ENCODE measurements around the gene CREB3L2.

Gene CREB3L2

DNA sequence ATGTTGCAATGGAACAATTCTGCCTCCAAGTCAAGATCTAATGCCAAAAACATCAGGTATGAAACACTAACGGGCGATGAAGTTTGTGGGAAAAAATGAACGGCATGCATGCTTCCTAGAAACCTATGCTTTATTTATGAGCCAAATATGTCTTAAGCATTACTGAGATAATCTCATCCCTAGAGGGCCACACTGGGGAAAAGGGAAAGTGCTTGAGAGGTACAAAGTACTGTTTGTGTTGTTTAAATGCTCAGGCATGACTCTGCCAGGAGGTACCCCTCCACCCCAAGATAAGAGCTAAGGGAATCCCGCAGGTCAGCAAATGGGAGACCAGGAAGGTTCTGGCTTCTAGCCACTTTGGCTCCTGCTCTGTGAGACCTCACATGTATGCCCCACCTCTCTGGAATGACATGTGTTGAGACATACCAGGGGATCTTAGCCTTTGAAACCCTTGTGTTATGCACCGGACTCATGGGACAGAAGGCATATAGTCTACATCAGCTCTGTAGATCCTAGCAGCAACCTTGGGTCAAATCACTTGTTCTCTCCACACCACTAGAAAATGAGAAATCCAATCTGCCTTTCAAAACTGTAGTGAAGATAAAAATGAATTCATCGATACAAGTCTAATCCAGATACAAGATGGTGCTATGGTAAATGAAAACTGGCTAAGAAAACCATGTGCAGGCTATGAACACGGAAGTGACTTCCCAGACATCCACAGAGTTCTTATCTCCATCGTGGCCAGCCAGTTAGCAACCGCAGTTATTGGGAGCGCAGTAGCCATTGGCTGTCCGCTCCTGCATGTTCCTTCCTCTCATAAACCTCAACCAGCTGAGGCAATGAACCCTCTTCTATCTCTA, 61.0 kb downstream of the CREB3L2 start:
- Histone ChIP-seq H3K4me1 (ENCODE audit: control insufficient read depth, insufficient read depth, low read length) (peaks cover 50% of the 10 kb centered on the region), H3K9ac (ENCODE audit: low read length) (no peak overlapping the region), H3K27me3 (ENCODE audit: control insufficient read depth, insufficient read depth, low read length) (no peaks in the 10 kb centered on the region), H3K36me3 (ENCODE audit: control insufficient read depth, insufficient read depth, low read length) (no peaks in the 10 kb centered on the region), H3K9me3 (ENCODE audit: control insufficient read depth, low read length) (no peaks in the 10 kb centered on the region), H3K4me3 (ENCODE audit: low read length) (no peak overlapping the region)

DNA sequence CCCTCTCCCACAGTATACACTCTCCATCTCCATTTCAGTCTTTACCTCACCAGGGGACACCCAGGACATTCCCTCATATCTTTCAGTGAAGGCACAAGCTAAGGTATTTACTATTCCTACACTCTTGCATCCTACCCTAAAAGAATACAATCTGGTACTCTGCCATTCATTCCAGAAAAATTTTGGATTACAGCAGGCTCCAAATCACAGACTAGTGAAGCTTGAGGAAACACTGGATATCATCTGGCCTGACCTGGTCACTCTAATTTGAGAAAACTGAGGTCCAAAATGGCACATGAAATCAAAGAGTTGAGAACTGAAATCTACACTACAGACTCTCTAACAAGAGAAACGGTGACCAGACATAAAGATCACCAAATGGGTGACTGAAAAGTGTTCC, 61.7 kb downstream of the CREB3L2 start:
- no peaks in the 10 kb centered on the region for H3K36me3 ChIP-seq (ENCODE audit: control insufficient read depth, insufficient read depth, low read length)
- H3K9ac ChIP-seq (ENCODE audit: low read length): no peak overlapping the region
- no peaks in the 10 kb centered on the region for H3K27me3 ChIP-seq (ENCODE audit: control insufficient read depth, insufficient read depth, low read length)
- H3K4me1 ChIP-seq (ENCODE audit: control insufficient read depth, insufficient read depth, low read length): peaks cover 52% of the 10 kb centered on the region
- H3K4me3 ChIP-seq (ENCODE audit: low read length): no peak overlapping the region
- H3K9me3 ChIP-seq (ENCODE audit: control insufficient read depth, low read length): no peaks in the 10 kb centered on the region

DNA sequence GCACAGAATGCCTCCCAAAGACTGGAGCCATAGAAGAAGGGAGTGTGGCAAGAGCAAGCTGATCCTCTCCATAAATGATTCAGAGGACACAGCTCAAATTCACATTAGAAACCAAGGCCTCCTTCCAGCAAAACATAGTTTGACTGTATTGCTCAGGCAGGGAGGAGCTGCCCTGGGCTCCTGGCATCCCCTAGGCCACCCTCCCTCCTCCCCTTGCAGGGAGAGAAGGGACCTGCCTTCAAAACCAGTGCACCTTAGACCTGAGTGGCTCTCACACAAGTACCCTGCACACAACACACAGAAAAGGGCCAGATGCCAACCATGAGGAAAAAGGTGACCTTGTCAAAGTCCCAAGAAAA, 64.7 kb downstream of the CREB3L2 start:
- Histone ChIP-seq H3K4me1 (ENCODE audit: control insufficient read depth, insufficient read depth, low read length) (peaks cover 47% of the 10 kb centered on the region), H3K9me3 (ENCODE audit: control insufficient read depth, low read length) (no peaks in the 10 kb centered on the region), H3K9ac (ENCODE audit: low read length) (no peak overlapping the region), H3K4me3 (ENCODE audit: low read length) (no peak overlapping the region), H3K27me3 (ENCODE audit: control insufficient read depth, insufficient read depth, low read length) (no peaks in the 10 kb centered on the region), H3K36me3 (ENCODE audit: control insufficient read depth, insufficient read depth, low read length) (no peaks in the 10 kb centered on the region)

DNA sequence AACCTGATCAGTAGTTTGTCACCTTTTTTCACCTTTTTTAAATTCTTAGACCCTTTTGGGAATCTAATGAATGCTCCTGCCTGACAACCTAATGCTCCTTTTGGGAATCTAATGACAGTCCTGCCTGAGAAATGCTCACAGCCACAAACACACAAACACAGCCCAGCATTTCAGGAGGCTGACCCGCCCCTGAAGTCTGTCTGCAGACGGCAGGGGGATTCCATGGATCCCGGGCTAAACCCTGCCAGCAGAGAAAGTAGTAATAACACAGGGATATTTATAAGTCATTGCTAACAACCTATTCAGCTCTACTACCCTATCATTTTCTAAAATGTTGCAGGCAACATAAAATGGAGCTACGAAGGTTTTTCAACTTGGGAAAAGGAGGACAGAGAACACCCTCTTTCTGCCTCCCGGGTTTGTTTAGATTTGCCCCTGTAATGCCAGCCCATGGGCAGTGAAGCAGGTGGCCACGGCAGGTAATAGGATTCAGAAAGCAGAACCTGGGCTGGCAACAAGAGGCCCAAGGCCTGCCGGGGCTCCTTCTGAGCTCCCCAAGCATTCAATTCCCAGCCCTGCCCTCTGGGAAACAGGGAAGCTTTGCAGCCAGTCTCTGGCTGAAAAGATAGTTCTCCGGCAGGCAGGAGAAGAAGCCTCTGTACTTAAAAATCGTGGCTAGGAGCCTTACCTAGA, 65.2 kb downstream of the CREB3L2 start:
- Histone ChIP-seq H3K4me3 (ENCODE audit: low read length) (no peak overlapping the region), H3K27me3 (ENCODE audit: control insufficient read depth, insufficient read depth, low read length) (no peaks in the 10 kb centered on the region), H3K4me1 (ENCODE audit: control insufficient read depth, insufficient read depth, low read length) (peaks cover 51% of the 10 kb centered on the region), H3K9ac (ENCODE audit: low read length) (no peak overlapping the region), H3K36me3 (ENCODE audit: control insufficient read depth, insufficient read depth, low read length) (no peaks in the 10 kb centered on the region), H3K9me3 (ENCODE audit: control insufficient read depth, low read length) (no peaks in the 10 kb centered on the region)

DNA sequence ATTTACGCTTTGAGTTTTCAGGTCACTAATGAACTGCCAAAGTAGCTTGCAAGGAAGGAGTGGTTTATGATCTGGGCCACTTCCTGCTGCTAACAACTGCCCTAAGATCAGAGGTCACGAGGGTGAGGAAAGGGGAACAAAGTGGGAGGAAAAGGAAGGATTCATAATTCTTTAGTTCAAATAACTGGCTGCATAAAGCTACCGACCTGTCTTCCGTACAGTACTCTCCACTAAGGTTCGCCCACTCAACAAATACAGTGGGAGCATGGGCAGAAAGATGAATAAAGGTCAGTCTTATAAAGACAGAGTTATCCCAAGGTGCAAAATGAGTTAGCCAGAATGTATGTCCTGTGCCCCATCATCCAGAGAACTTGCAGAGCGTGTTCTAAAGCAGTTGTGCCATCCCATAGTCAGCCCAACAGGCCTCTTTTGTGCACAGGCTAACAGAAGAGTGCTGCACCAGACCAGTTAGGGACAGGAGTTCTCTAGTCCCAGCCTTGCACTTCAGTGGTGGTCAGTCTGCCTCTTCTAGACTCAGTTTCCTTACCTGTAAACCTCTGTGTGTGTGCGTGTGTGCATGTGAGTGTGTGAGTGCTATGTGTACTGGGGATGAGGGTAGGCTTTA, 65.9 kb downstream of the CREB3L2 start:
- H3K4me1 ChIP-seq (ENCODE audit: control insufficient read depth, insufficient read depth, low read length): peaks cover 45% of the 10 kb centered on the region

DNA sequence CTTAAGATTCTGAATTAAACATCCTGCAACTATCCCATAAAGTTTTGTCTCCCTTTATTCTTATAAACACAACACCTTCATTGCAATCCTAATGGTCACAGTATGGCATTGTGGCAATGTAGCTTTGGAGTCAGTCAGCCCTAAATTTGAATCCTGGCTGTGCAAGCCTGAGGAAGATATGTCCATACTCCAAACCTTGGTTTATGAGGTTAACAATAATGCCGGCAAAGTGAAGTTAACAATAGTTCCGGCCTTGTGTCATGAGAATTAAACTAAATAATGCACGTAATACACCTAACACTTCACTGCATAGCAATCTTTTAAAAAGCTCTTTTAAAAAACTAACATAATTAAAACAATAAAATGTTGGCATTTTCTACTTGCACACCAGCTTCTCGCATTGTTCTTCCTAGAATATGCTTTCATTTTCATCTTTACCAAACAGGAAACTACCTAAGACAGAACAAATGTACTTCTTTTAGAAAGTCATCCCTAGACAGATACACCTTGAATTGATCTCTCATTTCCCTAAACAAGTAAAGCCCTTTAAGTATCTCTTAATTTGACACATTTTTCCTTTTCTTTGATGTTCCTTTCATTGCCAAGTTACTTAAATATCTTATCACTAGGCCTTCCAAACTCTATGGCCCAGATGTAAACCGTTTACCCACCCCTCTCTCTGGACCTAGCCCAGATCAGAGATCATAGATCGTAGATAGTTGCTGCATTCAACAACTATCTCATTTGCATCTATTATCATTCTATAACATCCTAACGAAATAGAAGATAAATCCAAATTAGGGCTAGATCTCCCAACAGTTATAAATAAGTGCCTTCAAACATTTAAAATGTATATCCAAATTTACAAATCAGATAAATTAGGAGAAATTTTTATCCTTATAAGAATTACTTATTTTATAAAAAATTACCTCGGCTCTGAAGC, 66.7 kb downstream of the CREB3L2 start:
- H3K36me3 ChIP-seq (ENCODE audit: control insufficient read depth, insufficient read depth, low read length): no peaks in the 10 kb centered on the region
- H3K9me3 ChIP-seq (ENCODE audit: control insufficient read depth, low read length): no peaks in the 10 kb centered on the region
- H3K4me3 ChIP-seq (ENCODE audit: low read length): no peak overlapping the region
- H3K9ac ChIP-seq (ENCODE audit: low read length): no peak overlapping the region
- H3K4me1 ChIP-seq (ENCODE audit: control insufficient read depth, insufficient read depth, low read length): peaks cover 38% of the 10 kb centered on the region
- no peaks in the 10 kb centered on the region for H3K27me3 ChIP-seq (ENCODE audit: control insufficient read depth, insufficient read depth, low read length)

More for the DNA sequence above, 65.9 kb downstream of the CREB3L2 start:
- Histone ChIP-seq H3K27me3 (ENCODE audit: control insufficient read depth, insufficient read depth, low read length) (no peaks in the 10 kb centered on the region), H3K9me3 (ENCODE audit: control insufficient read depth, low read length) (no peaks in the 10 kb centered on the region), H3K36me3 (ENCODE audit: control insufficient read depth, insufficient read depth, low read length) (no peaks in the 10 kb centered on the region), H3K4me3 (ENCODE audit: low read length) (no peak overlapping the region), H3K9ac (ENCODE audit: low read length) (no peak overlapping the region)

DNA sequence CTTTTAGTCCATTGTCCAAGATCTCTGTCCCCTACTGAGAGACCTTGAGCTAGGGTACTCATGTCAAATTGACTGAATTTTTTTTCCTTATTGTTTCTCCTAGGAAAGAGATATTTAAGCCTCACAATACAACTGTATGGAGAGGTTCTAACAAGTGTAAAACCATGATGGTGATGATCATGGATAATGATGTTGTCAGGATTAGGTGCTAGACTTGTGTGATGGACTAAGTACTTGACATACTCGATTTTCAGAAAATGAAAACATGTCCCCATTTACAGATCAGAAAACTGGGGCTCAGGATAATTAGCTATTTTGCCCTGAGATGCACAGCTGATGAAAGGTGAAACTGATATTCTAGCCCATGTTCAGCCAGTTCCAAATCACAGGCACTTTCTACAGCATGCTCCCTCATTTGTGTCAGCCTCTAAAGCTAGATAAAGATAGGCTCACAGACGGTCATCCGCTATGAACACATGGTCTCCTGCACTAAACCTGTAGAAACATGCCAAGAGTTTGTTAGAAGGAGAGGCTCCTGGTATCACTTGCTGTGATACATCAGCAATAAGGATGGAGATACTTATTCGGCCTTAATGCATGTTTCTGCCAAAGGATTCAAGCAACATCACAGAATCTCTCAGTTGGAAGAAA, 67.6 kb downstream of the CREB3L2 start:
- Histone ChIP-seq H3K4me3 (ENCODE audit: low read length) (no peak overlapping the region), H3K4me1 (ENCODE audit: control insufficient read depth, insufficient read depth, low read length) (peaks cover 32% of the 10 kb centered on the region), H3K9me3 (ENCODE audit: control insufficient read depth, low read length) (no peaks in the 10 kb centered on the region)

DNA sequence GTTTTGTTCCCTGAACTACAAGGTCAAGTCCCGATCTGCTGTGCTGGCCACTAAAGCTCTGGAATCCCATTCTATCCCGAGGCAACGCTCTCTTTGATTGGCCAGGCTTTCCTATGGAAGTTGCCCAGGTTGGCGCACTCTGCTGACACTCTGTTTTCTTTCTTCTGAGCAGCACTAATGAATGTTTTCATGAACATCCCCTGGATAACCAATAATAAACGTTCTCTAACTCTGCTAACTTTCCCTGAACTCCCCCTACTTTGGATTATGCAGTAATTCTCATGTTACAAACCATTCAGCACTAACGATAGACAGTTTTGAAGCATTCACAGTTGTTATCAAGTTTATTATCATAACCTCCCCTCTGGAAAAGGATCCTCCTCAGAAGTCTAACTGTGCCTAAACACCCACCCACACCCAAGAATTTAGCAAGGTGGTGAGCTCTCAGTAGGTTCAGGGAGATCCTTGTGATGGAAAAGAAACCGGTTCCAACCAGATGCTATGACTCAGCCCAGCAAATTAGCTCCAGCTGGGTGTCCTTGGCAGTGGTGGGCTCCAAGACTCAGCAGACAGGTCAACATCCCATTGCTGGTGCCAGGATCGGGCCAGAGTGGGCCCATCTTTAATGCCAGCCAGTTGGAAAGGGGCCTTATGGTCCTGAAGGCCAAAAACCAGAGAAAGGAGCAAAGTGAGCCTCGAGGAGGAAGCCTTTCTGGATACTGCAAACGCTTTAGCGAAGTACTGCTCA, 68.4 kb downstream of the CREB3L2 start:
- peaks cover 32% of the 10 kb centered on the region for H3K4me1 ChIP-seq (ENCODE audit: control insufficient read depth, insufficient read depth, low read length)
- no peak overlapping the region for H3K9ac ChIP-seq (ENCODE audit: low read length)
- H3K36me3 ChIP-seq (ENCODE audit: control insufficient read depth, insufficient read depth, low read length): no peaks in the 10 kb centered on the region
- no peaks in the 10 kb centered on the region for H3K9me3 ChIP-seq (ENCODE audit: control insufficient read depth, low read length)
- H3K27me3 ChIP-seq (ENCODE audit: control insufficient read depth, insufficient read depth, low read length): no peaks in the 10 kb centered on the region
- H3K4me3 ChIP-seq (ENCODE audit: low read length): no peak overlapping the region

More for the DNA sequence above, 67.6 kb downstream of the CREB3L2 start:
- H3K36me3 ChIP-seq (ENCODE audit: control insufficient read depth, insufficient read depth, low read length): no peaks in the 10 kb centered on the region
- H3K9ac ChIP-seq (ENCODE audit: low read length): no peak overlapping the region
- no peaks in the 10 kb centered on the region for H3K27me3 ChIP-seq (ENCODE audit: control insufficient read depth, insufficient read depth, low read length)

DNA sequence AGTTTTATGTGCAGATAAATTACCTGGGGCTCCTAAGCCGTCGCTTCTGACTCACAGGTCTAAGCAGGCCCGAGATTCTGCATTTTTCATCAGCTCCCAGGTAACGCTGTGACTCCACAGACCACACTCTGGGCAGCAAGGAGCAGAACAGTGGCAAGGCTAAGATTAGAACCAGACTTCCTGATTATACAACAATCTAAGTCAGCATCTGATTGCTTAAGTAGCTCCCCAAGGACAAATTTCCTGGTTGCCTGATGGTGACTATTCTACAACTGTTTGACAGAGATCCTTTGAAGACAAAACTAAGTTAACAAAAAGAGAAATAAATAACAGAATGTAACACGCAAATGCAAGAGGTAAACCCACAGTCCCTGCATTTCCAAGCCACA, 69.0 kb downstream of the CREB3L2 start:
- peaks cover 32% of the 10 kb centered on the region for H3K4me1 ChIP-seq (ENCODE audit: control insufficient read depth, insufficient read depth, low read length)
- no peak overlapping the region for H3K4me3 ChIP-seq (ENCODE audit: low read length)
- no peak overlapping the region for H3K9ac ChIP-seq (ENCODE audit: low read length)
- H3K36me3 ChIP-seq (ENCODE audit: control insufficient read depth, insufficient read depth, low read length): no peaks in the 10 kb centered on the region
- no peaks in the 10 kb centered on the region for H3K9me3 ChIP-seq (ENCODE audit: control insufficient read depth, low read length)
- H3K27me3 ChIP-seq (ENCODE audit: control insufficient read depth, insufficient read depth, low read length): no peaks in the 10 kb centered on the region

DNA sequence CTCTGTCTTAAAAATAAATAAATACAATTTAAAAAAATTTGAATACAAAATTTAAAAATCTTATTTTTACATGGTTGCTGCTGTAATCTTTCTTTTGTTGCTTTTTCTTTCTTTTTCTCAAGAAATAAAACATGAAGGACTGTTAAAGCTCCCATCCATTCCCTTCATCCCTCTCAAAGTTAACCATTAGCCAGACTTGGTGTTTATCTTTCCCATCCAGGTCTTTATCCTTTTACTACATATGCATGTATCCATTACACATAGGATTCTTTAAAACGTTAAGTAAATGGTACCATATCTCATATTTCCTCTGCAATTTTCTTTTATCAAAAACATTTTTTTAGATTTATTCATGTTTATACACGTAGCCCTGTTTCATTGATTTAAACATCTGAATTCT, 70.1 kb downstream of the CREB3L2 start:
- Histone ChIP-seq H3K27me3 (ENCODE audit: control insufficient read depth, insufficient read depth, low read length) (no peaks in the 10 kb centered on the region), H3K9me3 (ENCODE audit: control insufficient read depth, low read length) (no peaks in the 10 kb centered on the region), H3K36me3 (ENCODE audit: control insufficient read depth, insufficient read depth, low read length) (no peaks in the 10 kb centered on the region), H3K4me1 (ENCODE audit: control insufficient read depth, insufficient read depth, low read length) (peaks cover 27% of the 10 kb centered on the region), H3K9ac (ENCODE audit: low read length) (no peak overlapping the region), H3K4me3 (ENCODE audit: low read length) (no peak overlapping the region)

DNA sequence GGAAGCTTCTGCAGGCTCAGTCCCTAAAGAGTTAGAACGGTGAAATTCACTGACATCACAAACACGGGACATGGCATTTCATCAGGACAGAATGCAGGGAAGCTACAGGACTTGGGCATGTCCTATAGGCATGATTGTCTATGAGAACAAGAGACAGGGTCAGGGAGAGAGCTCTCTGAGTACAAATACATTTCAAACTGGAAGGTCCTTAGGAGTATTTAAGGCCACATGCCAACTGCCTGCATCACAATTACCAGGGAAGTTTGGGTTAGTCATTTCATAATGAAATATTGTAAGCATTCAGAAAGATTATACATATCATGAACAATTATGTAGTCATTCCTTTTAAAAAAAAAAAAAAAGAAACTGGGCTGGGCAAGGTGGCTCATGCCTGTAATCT, 71.3 kb downstream of the CREB3L2 start:
- H3K9ac ChIP-seq (ENCODE audit: low read length): no peak overlapping the region
- no peaks in the 10 kb centered on the region for H3K27me3 ChIP-seq (ENCODE audit: control insufficient read depth, insufficient read depth, low read length)
- no peak overlapping the region for H3K4me3 ChIP-seq (ENCODE audit: low read length)
- H3K36me3 ChIP-seq (ENCODE audit: control insufficient read depth, insufficient read depth, low read length): no peaks in the 10 kb centered on the region
- peaks cover 15% of the 10 kb centered on the region for H3K4me1 ChIP-seq (ENCODE audit: control insufficient read depth, insufficient read depth, low read length)
- no peaks in the 10 kb centered on the region for H3K9me3 ChIP-seq (ENCODE audit: control insufficient read depth, low read length)

Measured in mucosa of stomach (tissue), 1 donor.